Measurements from ENCODE around the gene ATG10.

- TF ChIP-seq POLR2A (IDR thresholded peaks at IDR 0.05) (no peak), CTCF (IDR thresholded peaks at IDR 0.05) (no peak)
Observed at GRCh38 chr5:82174919-82175219, 203.0 kb downstream of the ATG10 start.

Measured in uterus (tissue), 2 donors.